Measurements from ENCODE around the gene SYNRG. TPM values are rescaled to one million over a fixed set of nuclear protein-coding genes. Genes with fewer than 3 reads are reported as not detected.

Gene SYNRG
- total and polyA plus RNA-seq, 2 donors (not counting 3 experiments of a cell fraction or from before 2014, with no cell fraction given): 15.3 to 42.2 TPM

- BruUV-seq (replicated peaks): no TSS peak
- Histone ChIP-seq H3K9me3 (replicated peaks; ENCODE audit: control insufficient read depth, insufficient read depth, low read length) (no peaks in the 10 kb centered on the region), H3K36me3 (ENCODE audit: control insufficient read depth in 2 of 2, extremely low read depth in 1 of 2, insufficient read depth in 2 of 2, low read length in 2 of 2) (no peaks in the 10 kb centered on the region), H3K9me1 (replicated peaks; ENCODE audit: control insufficient read depth, extremely low read depth, insufficient read depth, low read length) (no peaks in the 10 kb centered on the region), H3K9ac (replicated peaks; ENCODE audit: extremely low read depth, insufficient read depth, low read length) (no peak overlapping the region), H3K4me1 (ENCODE audit: control insufficient read depth, extremely low read depth, insufficient read depth, low read length) (peaks cover 22% of the 10 kb centered on the region), H3K4me2 (ENCODE audit: insufficient read depth, low read length) (no peak overlapping the region), H3K4me3 (replicated peaks in 1 of 3; ENCODE audit: insufficient read depth in 1 of 3, low read depth in 1 of 3, low read length in 3 of 3) (no peak overlapping the region), H3K27ac (ENCODE audit: insufficient read depth, low read depth, low read length) (no peak overlapping the region), H2AFZ (ENCODE audit: low read depth, low read length) (no peak overlapping the region), H3K79me2 (ENCODE audit: control insufficient read depth, insufficient read depth, low read length) (peaks cover 80% of the 10 kb centered on the region), H3K27me3 (ENCODE audit: control insufficient read depth in 2 of 2, insufficient read depth in 2 of 2, low read length in 2 of 2) (no peaks in the 10 kb centered on the region), H4K20me1 (replicated peaks; ENCODE audit: control insufficient read depth, extremely low read depth, insufficient read depth, low read length) (peaks cover 2% of the 10 kb centered on the region)
- ChIA-PET CTCF (interaction anchor here (0.8 to 1.2 kb wide), 5 partner anchors 11 to 121 kb away, joined by 3 to 4 read pairs (median 3); no protein-coding TSS in a partner anchor), POLR2A (no interaction called here)
- DNase-seq (ENCODE audit: low read depth, low spot score): no peak
- dilution Hi-C loops (cut with MboI; ENCODE audit: extremely low pct_ligation_motif_present, low sequenced_read_pairs) (no loop called here), intact Hi-C loops (cut with micrococcal nuclease) (no loop called here)
- TF ChIP-seq POLR2AphosphoS5 (IDR thresholded peaks at IDR 0.05; ENCODE audit: insufficient read depth, low read depth, low read length) (no peak), GATA2 (IDR thresholded peaks at IDR 0.05; ENCODE audit: insufficient read depth, insufficient read length, low read depth, low read length) (no peak), MAX (IDR thresholded peaks at IDR 0.05; ENCODE audit: insufficient read depth, insufficient read length) (no peak), CTCF (IDR thresholded peaks at IDR 0.05; ENCODE audit: extremely low read depth in 1 of 2, insufficient read depth in 1 of 2, low read depth in 1 of 2, low read length in 2 of 2) (no peak), FOS (IDR thresholded peaks at IDR 0.05; ENCODE audit: borderline replicate concordance, insufficient read depth, low read length) (no peak), EZH2 (IDR thresholded peaks at IDR 0.05; ENCODE audit: borderline replicate concordance, low read depth, low read length, severe bottlenecking) (no peak)
- no peak for FAIRE-seq
Observed at GRCh38 chr17:37494401-37494831, 114.8 kb downstream of the SYNRG start.

Data from endothelial cell of umbilical vein (primary cell).